Nephron (organoid): Measurements from ENCODE around the gene OR14K1.
"Not testable (repeated sequence)": the region's sequence is repeated elsewhere in the genome, so short reads cannot be mapped to it uniquely, and the experiment has no call there.

Experiments used
- H3K27ac Mint-ChIP-seq, 3 experiments: 2 replicates each; pipeline ENCODE4 v1.8.0; 2020; ENCODE audit warnings: mixed read lengths in 3 of 3, mild to moderate bottlenecking in 2 of 3, moderate library complexity in 1 of 3
- H3K27me3 Mint-ChIP-seq: 2 replicates; pipeline ENCODE4 v1.8.0; 2021; ENCODE audit warnings: low read depth, mild to moderate bottlenecking, moderate library complexity, mixed read lengths
- H3K36me3 Mint-ChIP-seq: 2 replicates; pipeline ENCODE4 v1.8.0; 2020; ENCODE audit warnings: low read depth, mixed read lengths
- H3K4me1 Mint-ChIP-seq: 2 replicates; pipeline ENCODE4 v1.8.0; 2020; ENCODE audit warnings: mixed read lengths
- H3K4me3 Mint-ChIP-seq, 3 experiments: 2 replicates each; pipeline ENCODE4 v1.8.0; 2020; ENCODE audit warnings: mild to moderate bottlenecking in 3 of 3, mixed read lengths in 3 of 3, moderate library complexity in 2 of 3
- H3K9me3 Mint-ChIP-seq: 2 replicates; pipeline ENCODE4 v1.8.0; 2020; ENCODE audit warnings: mixed read lengths
- TF ChIP-seq, protein P1 (sequence below), 3 experiments: fragments of 200-600 bp; sonication (generic); IDR thresholded peaks; one replicate each; pipeline ENCODE4 v1.5.0; 2021; ENCODE audit warnings: antibody characterized with exemption in 3 of 3; ENCODE audit not compliant: unreplicated experiment in 3 of 3

Gene OR14K1

DNA sequence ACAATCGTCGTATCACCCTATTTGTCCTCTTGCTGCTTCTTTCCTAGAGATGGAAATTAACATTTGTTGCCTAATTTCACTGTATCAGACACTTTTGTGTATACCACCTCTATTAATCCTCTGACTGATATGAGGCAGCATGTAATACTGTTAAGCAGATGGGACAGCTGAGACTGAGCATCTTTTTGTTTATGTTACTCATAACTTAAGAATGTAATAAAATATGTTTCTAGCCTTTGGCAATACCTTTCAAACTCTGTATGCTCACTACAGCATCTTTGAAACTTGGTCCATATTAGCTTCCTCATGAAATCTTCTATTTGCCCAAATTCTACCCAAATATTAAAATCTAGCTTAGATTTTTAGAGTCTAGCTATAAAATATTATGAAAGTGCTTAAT, 2.3 kb downstream of the OR14K1 start:
- TF ChIP-seq, protein P1, sequence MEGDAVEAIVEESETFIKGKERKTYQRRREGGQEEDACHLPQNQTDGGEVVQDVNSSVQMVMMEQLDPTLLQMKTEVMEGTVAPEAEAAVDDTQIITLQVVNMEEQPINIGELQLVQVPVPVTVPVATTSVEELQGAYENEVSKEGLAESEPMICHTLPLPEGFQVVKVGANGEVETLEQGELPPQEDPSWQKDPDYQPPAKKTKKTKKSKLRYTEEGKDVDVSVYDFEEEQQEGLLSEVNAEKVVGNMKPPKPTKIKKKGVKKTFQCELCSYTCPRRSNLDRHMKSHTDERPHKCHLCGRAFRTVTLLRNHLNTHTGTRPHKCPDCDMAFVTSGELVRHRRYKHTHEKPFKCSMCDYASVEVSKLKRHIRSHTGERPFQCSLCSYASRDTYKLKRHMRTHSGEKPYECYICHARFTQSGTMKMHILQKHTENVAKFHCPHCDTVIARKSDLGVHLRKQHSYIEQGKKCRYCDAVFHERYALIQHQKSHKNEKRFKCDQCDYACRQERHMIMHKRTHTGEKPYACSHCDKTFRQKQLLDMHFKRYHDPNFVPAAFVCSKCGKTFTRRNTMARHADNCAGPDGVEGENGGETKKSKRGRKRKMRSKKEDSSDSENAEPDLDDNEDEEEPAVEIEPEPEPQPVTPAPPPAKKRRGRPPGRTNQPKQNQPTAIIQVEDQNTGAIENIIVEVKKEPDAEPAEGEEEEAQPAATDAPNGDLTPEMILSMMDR (IDR thresholded peaks at IDR 0.05; ENCODE audit: unreplicated experiment in 3 of 3): no peak
- H3K4me3 Mint-ChIP-seq: no peak overlapping the region
- H3K27ac Mint-ChIP-seq: no peak overlapping the region
- H3K27me3 Mint-ChIP-seq: no peaks in the 10 kb centered on the region
- H3K36me3 Mint-ChIP-seq: no peaks in the 10 kb centered on the region
- no peaks in the 10 kb centered on the region for H3K4me1 Mint-ChIP-seq
- H3K9me3 Mint-ChIP-seq: peaks cover 8% of the 10 kb centered on the region

DNA sequence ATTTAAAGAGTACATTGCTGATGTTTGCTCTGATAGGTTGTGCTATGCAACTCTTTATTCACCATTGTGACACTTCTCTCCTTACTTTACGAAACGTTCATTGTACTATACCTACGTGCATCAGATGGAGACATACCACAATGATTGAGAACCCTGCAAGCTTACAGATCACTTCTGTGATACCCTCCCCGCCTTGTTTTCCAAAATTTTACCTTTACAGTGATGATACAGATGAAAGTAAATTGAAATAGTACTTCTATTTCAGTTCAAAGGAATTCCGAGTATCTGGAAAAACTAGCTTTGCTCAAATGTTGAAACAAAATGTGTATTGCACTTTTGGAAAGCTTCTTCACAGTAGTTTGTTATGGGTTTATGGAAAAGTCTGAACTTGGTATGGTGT, 3.3 kb downstream of the OR14K1 start:
- no peaks in the 10 kb centered on the region for H3K36me3 Mint-ChIP-seq
- peaks cover 11% of the 10 kb centered on the region for H3K9me3 Mint-ChIP-seq
- no peak overlapping the region for H3K4me3 Mint-ChIP-seq
- H3K4me1 Mint-ChIP-seq: no peaks in the 10 kb centered on the region
- TF ChIP-seq, protein P1 (IDR thresholded peaks at IDR 0.05; ENCODE audit: unreplicated experiment in 3 of 3): no peak
- no peak overlapping the region for H3K27ac Mint-ChIP-seq
- no peaks in the 10 kb centered on the region for H3K27me3 Mint-ChIP-seq

DNA sequence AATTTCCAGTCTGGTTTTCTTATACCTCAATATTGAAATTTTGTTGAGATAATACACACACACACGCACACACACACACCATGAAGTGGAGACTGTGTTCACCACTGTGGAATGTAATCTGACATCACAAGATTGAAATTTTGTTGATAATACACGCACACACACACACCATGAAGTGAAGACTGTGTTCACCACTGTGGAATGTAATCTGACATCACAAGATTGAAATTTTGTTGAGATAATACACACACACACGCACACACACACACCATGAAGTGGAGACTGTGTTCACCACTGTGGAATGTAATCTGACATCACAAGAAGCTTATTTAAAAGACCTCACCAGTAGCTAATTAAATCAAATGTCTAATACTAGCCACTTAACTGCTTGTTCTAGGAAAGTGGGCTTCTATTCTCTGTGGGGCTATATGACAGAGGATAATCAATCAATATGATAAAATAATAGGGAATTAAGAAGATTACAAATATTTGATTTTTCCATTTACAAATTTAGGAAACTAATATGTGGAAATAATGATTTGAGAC, 3.9 kb downstream of the OR14K1 start:
- H3K27ac Mint-ChIP-seq, H3K27me3 Mint-ChIP-seq, H3K4me1 Mint-ChIP-seq, H3K4me3 Mint-ChIP-seq, H3K36me3 Mint-ChIP-seq: not testable (repeated sequence)
- peaks cover 11% of the 10 kb centered on the region for H3K9me3 Mint-ChIP-seq

DNA sequence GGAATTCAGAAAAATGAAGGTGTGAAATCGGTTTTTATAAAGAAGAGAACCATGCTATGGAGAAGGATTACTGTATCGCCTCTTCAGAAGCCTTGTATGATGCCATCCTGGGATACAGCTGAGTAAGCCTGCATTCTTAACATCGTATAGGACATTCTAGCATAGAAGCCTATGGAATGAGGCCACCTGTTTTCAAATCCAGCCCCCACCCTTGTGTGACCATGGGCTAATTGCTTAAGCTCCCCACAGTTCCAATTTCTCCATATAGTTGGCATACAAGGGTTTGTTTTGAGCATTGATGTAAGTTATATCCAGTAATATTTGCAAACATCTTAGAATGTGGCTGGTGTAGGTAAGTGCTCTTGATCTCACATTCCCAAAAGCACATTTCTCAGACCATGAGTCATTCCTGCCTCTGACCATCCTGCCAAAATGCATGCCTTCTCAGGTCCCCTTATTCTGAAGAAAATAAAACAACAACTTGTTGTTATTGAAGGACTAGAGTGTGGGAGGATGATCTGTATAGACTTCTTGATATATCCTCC, 8.0 kb downstream of the OR14K1 start:
- H3K9me3 Mint-ChIP-seq: peaks cover 13% of the 10 kb centered on the region
- TF ChIP-seq, protein P1 (IDR thresholded peaks at IDR 0.05; ENCODE audit: unreplicated experiment in 3 of 3): no peak
- H3K27ac Mint-ChIP-seq: no peak overlapping the region
- no peak overlapping the region for H3K4me3 Mint-ChIP-seq
- H3K36me3 Mint-ChIP-seq: no peaks in the 10 kb centered on the region
- no peaks in the 10 kb centered on the region for H3K4me1 Mint-ChIP-seq
- H3K27me3 Mint-ChIP-seq: no peaks in the 10 kb centered on the region

DNA sequence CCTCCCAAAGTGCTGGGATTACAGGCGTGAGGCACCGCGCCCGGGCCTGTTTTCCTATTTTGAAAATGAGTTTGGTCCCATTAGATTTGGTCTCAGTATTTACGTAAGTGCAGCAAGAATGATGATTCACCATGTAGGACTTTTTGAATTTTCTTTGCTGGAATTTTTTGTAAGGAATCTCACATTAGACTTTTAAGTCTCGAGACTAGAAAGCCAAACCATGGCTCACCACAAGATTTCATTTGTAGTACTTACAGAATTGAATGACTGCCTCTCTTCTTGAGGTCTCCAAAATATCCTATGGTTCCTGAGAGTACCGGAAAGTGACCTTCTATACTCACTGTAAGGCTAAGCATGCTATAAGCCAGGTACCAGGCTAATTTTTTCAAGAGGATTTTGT, 9.2 kb downstream of the OR14K1 start:
- no peaks in the 10 kb centered on the region for H3K27me3 Mint-ChIP-seq
- TF ChIP-seq, protein P1 (IDR thresholded peaks at IDR 0.05; ENCODE audit: unreplicated experiment in 3 of 3): no peak
- H3K36me3 Mint-ChIP-seq: no peaks in the 10 kb centered on the region
- H3K4me3 Mint-ChIP-seq: no peak overlapping the region
- H3K27ac Mint-ChIP-seq: no peak overlapping the region
- no peaks in the 10 kb centered on the region for H3K4me1 Mint-ChIP-seq
- peaks cover 13% of the 10 kb centered on the region for H3K9me3 Mint-ChIP-seq

DNA sequence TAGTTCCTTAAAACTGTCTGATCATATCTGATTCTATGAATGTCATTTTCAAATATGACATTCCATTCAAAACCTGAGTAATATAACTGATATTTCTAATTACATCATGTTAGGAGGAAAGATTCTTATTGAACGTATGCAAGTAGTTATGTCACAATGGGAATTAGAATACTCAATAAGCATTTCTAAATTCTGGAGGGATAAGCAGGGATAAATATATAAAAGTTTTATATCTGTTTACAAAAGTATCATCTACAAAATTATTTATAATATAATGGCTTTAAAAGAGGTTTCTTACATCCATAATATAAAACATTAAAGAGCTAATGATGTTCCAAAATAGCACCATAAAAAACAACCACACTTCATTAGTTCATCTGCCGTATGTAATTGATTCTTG, 9.6 kb downstream of the OR14K1 start, which contains the start of gene OR14A2:
TSS of gene OR14A2 (minus strand) at position 101 of the 400 bp plus-strand sequence.
- H3K27ac Mint-ChIP-seq: no peak within 1 kb of the TSS

More for the DNA sequence above, 9.6 kb downstream of the OR14K1 start, which contains the start of gene OR14A2:
- H3K27me3 Mint-ChIP-seq: no peaks in the 10 kb centered on the region
- no peak within 1 kb of the TSS for H3K4me3 Mint-ChIP-seq
- peaks cover 13% of the 10 kb centered on the region for H3K9me3 Mint-ChIP-seq
- H3K4me1 Mint-ChIP-seq: no peaks in the 10 kb centered on the region
- no peaks in the 10 kb centered on the region for H3K36me3 Mint-ChIP-seq
- TF ChIP-seq, protein P1 (IDR thresholded peaks at IDR 0.05; ENCODE audit: unreplicated experiment in 3 of 3): no peak
